Measurements from ENCODE around the gene AATK.

AATK gene

DNA sequence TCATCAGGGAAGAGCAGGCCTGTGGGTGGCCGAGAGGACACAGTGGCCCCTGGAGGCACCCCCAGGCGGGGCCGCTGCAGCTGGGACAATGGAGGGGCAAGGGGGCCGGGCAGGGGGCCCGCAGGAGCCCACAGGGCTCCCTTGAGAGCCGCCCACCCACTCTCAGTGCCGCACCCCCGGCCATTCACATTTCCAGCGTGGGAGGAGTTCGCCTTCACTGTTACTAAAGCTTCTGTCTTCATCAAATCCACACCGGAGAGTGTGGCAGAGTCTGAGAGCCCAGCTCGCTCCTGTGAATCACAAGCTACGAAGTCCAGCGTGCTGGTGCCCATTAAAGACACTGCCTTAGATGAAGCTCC is 21.6 kb downstream of the AATK start:
- no peak for FAIRE-seq
- TF ChIP-seq TAF1 (IDR thresholded peaks at IDR 0.05; ENCODE audit: borderline replicate concordance, low read depth, low read length) (no peak), POLR2AphosphoS5 (IDR thresholded peaks at IDR 0.05; ENCODE audit: low read depth, low read length) (no peak), POLR2A (IDR thresholded peaks at IDR 0.05; ENCODE audit: low read depth, low read length) (no peak)

DNA sequence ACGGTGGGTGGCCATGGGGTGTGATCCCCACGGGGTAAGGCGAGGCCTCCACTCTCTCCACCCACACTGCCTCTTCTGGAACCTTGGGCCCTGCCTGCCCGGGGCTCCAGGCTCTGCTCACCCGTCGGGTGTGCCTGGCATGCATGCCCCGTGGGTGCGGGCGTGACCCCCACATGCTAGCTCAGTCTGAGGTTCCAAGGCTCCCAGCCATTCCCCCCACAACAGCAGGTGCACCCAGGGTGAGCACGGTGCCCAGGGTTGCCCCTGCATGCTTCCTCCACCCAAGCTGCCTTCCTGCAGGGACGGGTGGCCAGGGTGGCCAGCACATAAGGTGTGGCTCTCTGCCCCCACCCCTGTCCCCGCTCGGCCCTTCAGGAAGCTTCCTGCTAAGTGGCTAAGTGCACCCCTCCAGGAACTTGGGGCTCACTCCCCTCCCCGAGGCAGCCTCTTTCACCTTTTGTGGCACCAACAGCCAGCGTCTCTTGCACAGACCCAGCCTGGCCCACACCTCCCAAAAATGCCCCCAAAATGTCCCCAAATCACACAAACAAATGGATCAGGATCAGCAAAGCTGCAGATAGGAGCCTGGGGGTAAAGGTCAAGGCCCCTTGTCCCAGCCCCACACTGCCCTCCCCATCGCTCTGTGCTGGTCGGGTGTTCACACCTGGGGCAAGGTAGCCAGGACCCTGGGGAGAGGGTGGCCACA is 22.2 kb downstream of the AATK start:
- DNase-seq (ENCODE audit: insufficient read length) (no peak), FAIRE-seq (no peak)

More for the DNA sequence above, 21.6 kb downstream of the AATK start:
- no peak for DNase-seq (ENCODE audit: insufficient read length)

DNA sequence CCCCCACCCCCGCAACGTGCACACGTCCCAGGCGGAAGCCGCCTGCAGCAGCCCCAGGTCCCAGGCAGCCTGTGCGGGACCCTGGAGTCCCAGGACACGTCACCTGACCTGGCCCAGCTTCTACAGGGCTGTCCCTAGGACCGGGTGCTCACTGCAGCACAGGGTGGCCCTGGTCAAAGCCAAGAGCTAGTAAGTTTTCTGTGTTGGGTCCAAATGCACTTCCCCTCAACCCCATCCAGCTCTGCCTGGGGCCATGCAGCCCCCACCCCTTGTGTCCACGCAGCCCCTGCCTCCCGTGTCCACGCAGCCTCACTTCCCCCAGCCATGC is 22.9 kb downstream of the AATK start:
- DNase-seq (ENCODE audit: insufficient read length) (no peak), FAIRE-seq (no peak)
- TF ChIP-seq POLR2AphosphoS5 (IDR thresholded peaks at IDR 0.05; ENCODE audit: low read depth, low read length) (no peak), POLR2A (IDR thresholded peaks at IDR 0.05; ENCODE audit: low read depth, low read length) (no peak), TAF1 (IDR thresholded peaks at IDR 0.05; ENCODE audit: borderline replicate concordance, low read depth, low read length) (no peak)

More for the DNA sequence above, 22.2 kb downstream of the AATK start:
- TF ChIP-seq POLR2A (IDR thresholded peaks at IDR 0.05; ENCODE audit: low read depth, low read length) (no peak), TAF1 (IDR thresholded peaks at IDR 0.05; ENCODE audit: borderline replicate concordance, low read depth, low read length) (no peak), POLR2AphosphoS5 (IDR thresholded peaks at IDR 0.05; ENCODE audit: low read depth, low read length) (no peak)

DNA sequence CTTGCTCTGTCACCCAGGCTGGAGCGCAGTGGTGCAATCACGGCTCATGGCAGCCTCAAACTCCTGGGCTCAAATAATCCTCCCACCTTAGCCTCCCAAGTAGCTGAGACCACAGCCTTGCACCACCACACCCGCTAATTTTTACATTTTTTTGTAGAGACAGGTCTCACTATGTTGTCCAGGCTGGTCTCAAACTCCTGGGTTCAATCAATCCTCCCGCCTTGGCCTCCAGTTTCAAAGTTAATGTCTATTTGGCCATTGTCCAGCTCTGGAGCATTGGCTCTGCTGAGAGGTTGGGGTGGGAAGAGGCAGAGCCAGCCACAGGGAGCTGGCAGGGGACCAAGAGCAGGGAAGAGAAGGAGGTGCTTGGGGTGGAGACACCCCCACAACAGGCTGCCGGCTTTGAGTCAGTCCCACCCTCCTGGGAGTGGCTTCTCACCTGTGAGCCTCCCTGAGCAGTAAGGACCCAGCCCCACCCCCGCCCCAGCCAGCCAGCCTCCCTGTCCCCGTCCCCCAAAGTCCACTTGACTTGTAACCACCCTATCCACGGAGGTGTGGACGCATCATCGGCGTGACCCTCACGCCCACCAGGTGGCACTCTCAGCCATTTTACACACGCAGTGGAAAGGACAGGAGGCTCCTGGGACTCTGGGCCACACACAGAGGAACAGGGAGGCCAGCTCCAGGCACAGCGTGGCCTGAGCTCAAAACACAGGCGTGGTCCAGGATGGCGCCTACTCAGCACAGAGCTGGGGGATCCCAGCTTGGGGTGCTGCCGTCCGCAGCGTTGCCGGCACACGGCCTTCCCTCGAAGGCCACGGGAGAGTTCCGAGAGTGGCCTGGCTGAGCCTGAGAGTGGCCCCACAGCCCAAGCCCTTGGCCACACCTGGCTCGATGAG is 23.5 kb downstream of the AATK start:
- DNase-seq (ENCODE audit: insufficient read length) = peak; percentile 64
- peak; percentile 5 for FAIRE-seq
- TF ChIP-seq TAF1 (IDR thresholded peaks at IDR 0.05; ENCODE audit: borderline replicate concordance, low read depth, low read length) = no peak

DNA sequence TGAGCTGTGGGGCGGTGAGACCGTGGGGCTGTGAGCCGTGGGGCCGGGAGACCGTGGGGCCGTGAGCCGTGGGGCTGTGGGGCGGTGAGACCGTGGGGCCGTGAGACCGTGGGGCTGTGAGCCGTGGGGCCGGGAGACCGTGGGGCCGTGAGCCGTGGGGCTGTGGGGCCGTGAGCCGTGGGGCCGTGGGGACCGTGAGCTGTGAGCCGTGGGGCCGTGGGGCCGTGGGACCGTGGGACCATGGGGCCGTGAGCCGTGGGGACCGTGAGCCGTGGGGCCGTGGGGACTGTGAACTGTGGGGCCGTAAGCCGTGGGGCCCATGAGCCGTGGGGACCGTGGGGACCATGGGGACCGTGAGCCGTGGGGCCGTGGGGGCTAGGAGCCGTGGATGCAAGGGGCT is 25.3 kb downstream of the AATK start:
- FAIRE-seq (no peak), DNase-seq (ENCODE audit: insufficient read length) (no peak)
- no peak for TF ChIP-seq TAF1 (IDR thresholded peaks at IDR 0.05; ENCODE audit: borderline replicate concordance, low read depth, low read length)
- TF ChIP-seq POLR2AphosphoS5 (IDR thresholded peaks at IDR 0.05; ENCODE audit: low read depth, low read length) = no peak
- TF ChIP-seq POLR2A (IDR thresholded peaks at IDR 0.05; ENCODE audit: low read depth, low read length) = no peak

DNA sequence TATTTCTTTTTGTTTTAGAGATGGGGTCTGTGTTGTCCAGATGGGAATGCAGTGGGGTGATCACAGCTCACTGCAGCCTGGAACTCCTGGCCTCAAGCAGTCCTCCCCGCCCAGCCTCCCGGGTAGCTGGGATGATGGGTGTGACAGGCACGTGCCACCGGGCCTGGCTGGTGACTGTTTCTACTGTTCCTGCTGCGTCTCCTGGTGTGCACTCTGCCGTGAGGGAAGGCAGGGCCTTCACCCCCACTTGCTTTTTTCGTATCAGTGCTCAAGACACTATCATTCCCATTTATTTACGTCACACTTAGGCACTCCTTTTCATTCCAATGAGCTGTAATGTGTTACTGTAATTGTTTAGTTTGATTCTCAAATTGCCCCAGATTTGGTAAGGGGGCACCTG is 26.0 kb downstream of the AATK start:
- no peak for TF ChIP-seq POLR2A (IDR thresholded peaks at IDR 0.05; ENCODE audit: low read depth, low read length)
- TF ChIP-seq POLR2AphosphoS5 (IDR thresholded peaks at IDR 0.05; ENCODE audit: low read depth, low read length) = no peak
- TF ChIP-seq TAF1 (IDR thresholded peaks at IDR 0.05; ENCODE audit: borderline replicate concordance, low read depth, low read length) = no peak
- FAIRE-seq = no peak
- DNase-seq (ENCODE audit: insufficient read length) = no peak

DNA sequence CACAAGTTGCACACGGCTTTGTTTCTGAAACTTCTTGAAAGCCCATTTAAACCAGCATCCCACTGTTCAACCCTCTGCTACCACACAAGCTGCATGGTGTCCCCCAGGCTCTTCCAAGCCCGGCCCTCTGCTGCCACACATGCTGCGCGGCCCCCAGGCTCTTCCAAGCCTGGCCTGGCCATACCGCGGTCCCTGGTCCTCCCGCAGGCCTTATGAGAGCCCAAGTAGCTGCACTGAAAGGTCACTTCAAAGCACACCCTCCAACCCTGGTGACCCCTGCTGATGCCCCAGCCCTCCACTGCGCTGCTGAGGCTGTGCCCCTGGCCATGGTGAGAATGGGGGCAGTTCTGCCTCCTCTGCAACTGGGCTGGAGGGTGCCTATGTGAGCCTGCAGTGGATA is 26.6 kb downstream of the AATK start:
- DNase-seq (ENCODE audit: insufficient read length) (no peak), FAIRE-seq (no peak)
- TF ChIP-seq POLR2AphosphoS5 (IDR thresholded peaks at IDR 0.05; ENCODE audit: low read depth, low read length) (no peak), TAF1 (IDR thresholded peaks at IDR 0.05; ENCODE audit: borderline replicate concordance, low read depth, low read length) (no peak), POLR2A (IDR thresholded peaks at IDR 0.05; ENCODE audit: low read depth, low read length) (no peak)

DNA sequence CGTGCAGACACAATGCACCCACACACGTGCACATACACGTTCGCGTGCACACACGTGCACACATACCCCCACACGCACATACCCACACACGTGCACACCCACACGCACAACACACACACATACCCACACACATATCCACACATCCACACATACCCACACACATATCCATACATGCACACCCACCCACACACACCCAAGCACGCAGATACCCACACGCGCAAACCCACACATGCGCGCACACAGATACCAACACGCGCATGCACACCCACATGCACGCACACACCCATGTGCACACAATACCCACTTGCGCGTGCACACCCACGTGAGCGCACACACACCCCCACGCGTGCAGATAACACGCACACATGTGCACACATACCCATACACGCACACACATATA is 27.5 kb downstream of the AATK start:
- TF ChIP-seq TAF1 (IDR thresholded peaks at IDR 0.05; ENCODE audit: borderline replicate concordance, low read depth, low read length) (no peak), POLR2AphosphoS5 (IDR thresholded peaks at IDR 0.05; ENCODE audit: low read depth, low read length) (no peak), POLR2A (IDR thresholded peaks at IDR 0.05; ENCODE audit: low read depth, low read length) (no peak)
- FAIRE-seq (no peak), DNase-seq (ENCODE audit: insufficient read length) (no peak)

DNA sequence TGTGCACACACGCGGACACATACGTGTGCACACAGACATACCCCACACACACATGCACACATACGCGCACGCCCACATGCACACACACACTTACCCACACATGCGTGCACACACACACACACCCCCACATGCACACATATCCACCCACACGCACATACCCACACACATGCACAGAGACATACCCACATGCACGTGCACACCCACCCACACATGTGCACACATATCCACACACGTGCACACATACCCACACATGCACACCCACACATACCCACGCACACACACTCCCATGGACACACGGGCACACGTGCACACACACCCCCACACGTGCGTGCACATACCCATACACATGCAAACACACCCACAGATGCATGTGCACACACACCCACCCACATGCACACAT is 27.9 kb downstream of the AATK start:
- no peak for FAIRE-seq

DNA sequence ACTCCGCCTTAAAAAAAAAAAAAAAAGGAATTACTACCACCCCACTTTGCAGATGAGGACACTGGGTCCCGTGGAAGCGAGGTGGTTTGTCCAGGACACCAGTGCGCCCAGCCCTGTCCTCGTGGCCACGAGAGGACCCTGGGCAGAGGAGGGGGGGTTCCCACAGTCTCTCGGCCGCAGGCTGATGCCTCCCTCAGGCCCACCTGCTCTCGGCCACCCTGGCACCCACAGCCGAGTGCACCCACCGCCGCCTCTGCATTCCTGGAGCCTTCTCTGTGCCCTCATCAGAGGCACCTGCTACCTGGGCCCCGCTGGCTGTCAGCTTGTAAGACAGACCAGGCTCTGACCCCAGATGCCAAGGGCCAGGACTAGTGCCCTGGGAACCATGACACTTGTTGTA is 28.8 kb downstream of the AATK start:
- DNase-seq (ENCODE audit: insufficient read length) (no peak), FAIRE-seq (no peak)
- TF ChIP-seq POLR2A (IDR thresholded peaks at IDR 0.05; ENCODE audit: low read depth, low read length) = no peak

More for the DNA sequence above, 27.9 kb downstream of the AATK start:
- DNase-seq (ENCODE audit: insufficient read length) = no peak
- TF ChIP-seq POLR2A (IDR thresholded peaks at IDR 0.05; ENCODE audit: low read depth, low read length) = no peak

DNA sequence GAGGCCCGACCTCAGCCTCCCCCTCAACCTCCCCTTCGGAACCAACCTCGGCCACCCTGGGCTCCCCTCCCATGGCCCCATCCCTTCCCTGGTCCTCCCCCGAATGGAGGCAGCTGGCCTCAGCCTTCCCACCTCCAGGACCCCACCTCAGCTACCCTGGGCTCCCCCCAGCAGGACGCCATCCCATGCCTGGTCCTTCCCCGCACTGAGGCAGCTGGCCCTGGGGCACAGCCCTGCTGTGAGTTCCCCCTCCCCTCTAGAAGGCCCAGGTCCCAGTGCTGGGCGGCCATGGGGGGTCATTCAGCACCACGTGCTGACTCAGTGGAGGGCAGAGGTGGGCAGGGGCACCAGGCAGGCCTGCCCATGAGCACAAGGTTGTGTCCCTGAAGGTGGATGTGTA is 29.7 kb downstream of the AATK start:
- FAIRE-seq (no peak), DNase-seq (ENCODE audit: insufficient read length) (no peak)
- no peak for TF ChIP-seq POLR2A (IDR thresholded peaks at IDR 0.05; ENCODE audit: low read depth, low read length)
- TF ChIP-seq TAF1 (IDR thresholded peaks at IDR 0.05; ENCODE audit: borderline replicate concordance, low read depth, low read length) = no peak
- TF ChIP-seq POLR2AphosphoS5 (IDR thresholded peaks at IDR 0.05; ENCODE audit: low read depth, low read length) = no peak

DNA sequence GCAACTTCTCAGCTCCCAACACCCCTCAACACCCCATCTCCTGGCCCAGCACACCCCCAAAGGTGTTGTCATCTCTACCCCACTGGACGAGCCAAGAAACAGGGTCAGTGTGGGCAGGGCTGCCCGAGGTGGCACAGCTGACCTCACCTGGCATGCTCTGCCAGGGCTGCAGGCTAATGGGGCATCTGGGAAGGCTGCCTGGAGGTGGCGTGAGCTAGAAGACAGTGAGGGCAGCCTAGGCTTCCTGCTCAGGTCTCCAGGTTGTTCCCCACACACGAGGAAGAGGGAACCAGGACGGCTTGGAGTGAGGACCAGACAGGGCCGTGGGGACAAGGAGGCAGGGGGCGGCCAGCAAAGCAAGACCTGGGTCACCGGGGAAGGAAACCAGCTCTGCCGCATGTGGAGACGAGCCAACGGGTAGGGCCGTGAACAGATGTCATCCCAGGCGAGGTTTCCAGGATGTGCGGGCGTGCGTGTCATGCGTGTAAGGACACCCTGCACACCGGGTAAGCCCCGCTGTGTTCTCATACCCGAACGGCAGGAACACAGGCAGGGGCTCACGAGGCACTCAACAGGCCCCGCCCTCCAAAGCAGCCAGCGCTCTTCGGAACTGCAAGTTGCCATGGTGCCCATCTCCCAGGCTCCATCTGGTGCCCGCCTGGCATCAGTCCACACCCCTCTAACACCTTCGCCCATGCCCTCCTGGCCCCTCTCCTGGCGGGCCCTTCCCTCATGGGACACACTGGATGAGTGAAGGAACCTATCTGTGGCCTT is 30.3 kb downstream of the AATK start:
- TF ChIP-seq POLR2A (IDR thresholded peaks at IDR 0.05; ENCODE audit: low read depth, low read length) = no peak
- TF ChIP-seq POLR2AphosphoS5 (IDR thresholded peaks at IDR 0.05; ENCODE audit: low read depth, low read length) = no peak
- no peak for TF ChIP-seq TAF1 (IDR thresholded peaks at IDR 0.05; ENCODE audit: borderline replicate concordance, low read depth, low read length)
- FAIRE-seq = no peak

More for the DNA sequence above, 30.3 kb downstream of the AATK start:
- DNase-seq (ENCODE audit: insufficient read length) = no peak
